ENCODE measurements around the gene MAP4K3. TPM values are rescaled to one million over a fixed set of nuclear protein-coding genes. Genes with fewer than 3 reads are reported as not detected.

Gene MAP4K3
- total and polyA plus RNA-seq, 2 of the 8 experiments (the other 6 are each of a cell fraction or from before 2014, with no cell fraction given), result 11.4 to 63.0 TPM

- TF ChIP-seq SRF (IDR thresholded peaks at IDR 0.05; ENCODE audit: low read depth, low read length) (no peak), SIX5 (IDR thresholded peaks at IDR 0.05; ENCODE audit: low read depth, low read length) (no peak), JUN (IDR thresholded peaks at IDR 0.05; ENCODE audit: low read depth, low read length) (no peak), CEBPB (IDR thresholded peaks at IDR 0.05; ENCODE audit: low read depth, low read length) (no peak), CBX8 (IDR thresholded peaks at IDR 0.05; ENCODE audit: borderline replicate concordance, low read depth, low read length) (no peak), PHF8 (conservative IDR thresholded peaks at IDR 0.05; ENCODE audit: low read depth, low read length) (no peak), KDM5A (IDR thresholded peaks at IDR 0.05; ENCODE audit: low read length) (no peak), CHD2 (IDR thresholded peaks at IDR 0.05; ENCODE audit: low read length) (no peak)
Measured at GRCh38 chr2:39486071-39486470, 49.0 kb upstream of the MAP4K3 start (continued).
